Smooth muscle cell (in vitro differentiated cells): Measurements from ENCODE around the gene IRS2. TPM values are rescaled to one million over a fixed set of nuclear protein-coding genes. Genes with fewer than 3 reads are reported as not detected.

Experiments
- DNase-seq: peaks from one replicate; lab custom pipeline; 2025; ENCODE audit not compliant: unreplicated experiment; lab: John Stamatoyannopoulos, UW
- H2AFZ ChIP-seq: fragments of 200-600 bp; sonication (generic); 2 replicates; pipeline ENCODE4 v1.6.0; 2016; ENCODE audit warnings: antibody characterized with exemption, low read depth, mild to moderate bottlenecking
- H3F3A ChIP-seq: fragments of 200-600 bp; sonication (generic); 2 replicates; pipeline ENCODE4 v1.6.0; 2017; ENCODE audit warnings: antibody characterized with exemption, low read depth
- H3K27ac ChIP-seq: fragments of 200-600 bp; sonication (generic); 2 replicates; pipeline ENCODE4 v1.5.1; 2016; ENCODE audit warnings: low read depth, mild to moderate bottlenecking
- H3K27me3 ChIP-seq: fragments of 200-600 bp; sonication (generic); 2 replicates; pipeline ENCODE4 v1.6.1; 2016; ENCODE audit warnings: low read depth, mild to moderate bottlenecking
- H3K36me3 ChIP-seq: fragments of 200-600 bp; sonication (generic); 2 replicates; pipeline ENCODE4 v1.5.1; 2016; ENCODE audit warnings: low read depth
- H3K4me1 ChIP-seq: fragments of 200-600 bp; sonication (generic); 2 replicates; pipeline ENCODE4 v1.5.1; 2016; ENCODE audit warnings: low read depth
- H3K4me2 ChIP-seq: fragments of 200-600 bp; sonication (generic); 2 replicates; pipeline ENCODE4 v1.6.0; 2016; ENCODE audit warnings: mild to moderate bottlenecking
- H3K4me3 ChIP-seq: fragments of 200-600 bp; sonication (generic); 2 replicates; pipeline ENCODE4 v1.5.1; 2016; ENCODE audit warnings: mild to moderate bottlenecking
- H3K79me2 ChIP-seq: fragments of 200-600 bp; sonication (generic); 2 replicates; pipeline ENCODE4 v1.6.0; 2016; ENCODE audit warnings: low read depth, mild to moderate bottlenecking
- H3K9ac ChIP-seq: fragments of 200-600 bp; sonication (generic); 2 replicates; pipeline ENCODE4 v1.6.0; 2016; ENCODE audit warnings: low read depth
- H3K9me3 ChIP-seq: fragments of 200-600 bp; sonication (generic); replicated peaks from 2 replicates; pipeline ENCODE4 v1.5.1; 2016; ENCODE audit warnings: low read depth
- H4K20me1 ChIP-seq: fragments of 200-600 bp; sonication (generic); 2 replicates; pipeline ENCODE4 v1.6.0; 2016; ENCODE audit warnings: low read depth
- CTCF ChIP-seq: fragments of 200-600 bp; sonication (generic); IDR thresholded peaks from 2 replicates; pipeline ENCODE4 v1.5.1; 2017; ENCODE audit warnings: borderline replicate concordance, mild to moderate bottlenecking, antibody characterized with exemption; ENCODE audit not compliant: insufficient read depth, poor library complexity, severe bottlenecking
- WGBS: methylation state at CpG from one replicate; pipeline ENCODE4 v1.1.7; 2016; ENCODE audit warnings: low lambda C conversion rate; 5-methylcytosine and 5-hydroxymethylcytosine counted together
- polyA plus RNA-seq: library from polyadenylated mRNA; unstranded; fragments of >200 nt; fragmentation: Nextera tagmentation; extraction: Ambion mirVana; gene quantifications from 2 replicates; pipeline ENCODE4 v1.2.1, GENCODE V29; 2016
- total RNA-seq: library from RNA; depleted of rRNA; stranded (reverse); fragments of >200 nt; gene quantifications from 2 replicates; pipeline ENCODE4 v1.2.3, GENCODE V29; 2014

Gene IRS2
- total and polyA plus RNA-seq, 2 experiments from 2014 or later, result 0.90 to 1.7 TPM

DNA sequence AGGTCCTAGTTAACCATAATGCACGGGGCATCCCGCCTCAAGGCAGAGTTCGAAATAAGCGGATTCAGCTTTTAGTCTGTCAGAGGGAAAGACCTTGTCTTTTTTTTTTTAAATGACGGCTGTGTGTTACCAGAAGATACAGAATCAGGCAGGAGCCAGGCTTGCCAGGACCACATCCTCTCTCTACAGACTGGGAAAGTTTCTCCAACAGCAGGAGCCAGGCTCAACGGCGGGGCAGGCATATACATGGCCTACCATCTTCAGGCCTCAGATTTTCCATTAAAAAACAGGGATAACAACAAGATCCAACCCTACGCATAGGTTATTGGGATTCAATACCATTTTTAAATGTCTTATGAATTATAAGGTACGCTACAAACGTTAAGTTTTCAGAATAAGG lies 17.8 kb downstream of the IRS2 start:
- Histone ChIP-seq H3K4me1 (no peaks in the 10 kb centered on the region), H3K27me3 (no peaks in the 10 kb centered on the region), H3K9me3 (no peaks in the 10 kb centered on the region), H3K9ac (no peak overlapping the region), H3F3A (no peaks in the 10 kb centered on the region), H3K4me3 (no peak overlapping the region), H3K36me3 (no peaks in the 10 kb centered on the region), H4K20me1 (no peaks in the 10 kb centered on the region), H3K27ac (no peak overlapping the region), H2AFZ (no peak overlapping the region), H3K79me2 (no peaks in the 10 kb centered on the region), H3K4me2 (no peak overlapping the region)
- TF ChIP-seq CTCF, result no peak
- 98% methylated on average over 10 of the region's 10 CpGs for WGBS
- no peak for DNase-seq

DNA sequence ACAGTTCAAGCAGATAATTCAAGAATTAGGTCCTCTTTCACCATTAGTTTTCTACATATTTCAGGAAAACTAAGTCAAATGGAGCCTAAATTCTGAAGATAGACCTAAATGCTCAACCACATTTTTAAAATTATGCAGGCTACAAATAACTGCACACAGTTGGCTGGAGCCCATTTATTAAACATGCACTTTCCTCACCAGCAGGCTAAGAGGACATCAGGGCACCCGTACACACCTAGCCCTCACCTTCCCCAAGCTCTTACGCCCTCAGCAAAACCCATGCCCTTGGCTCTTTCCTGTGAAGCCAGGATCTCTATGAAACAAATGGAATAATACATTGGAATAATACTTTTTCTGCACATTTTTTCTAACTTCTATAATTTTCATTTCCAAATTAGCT lies 18.2 kb downstream of the IRS2 start:
- TF ChIP-seq CTCF, result no peak
- Histone ChIP-seq H2AFZ (no peak overlapping the region), H3K4me2 (no peak overlapping the region), H3K4me3 (no peak overlapping the region), H3K36me3 (no peaks in the 10 kb centered on the region), H3K4me1 (no peaks in the 10 kb centered on the region), H3K27me3 (no peaks in the 10 kb centered on the region), H3K9me3 (no peaks in the 10 kb centered on the region), H3K79me2 (no peaks in the 10 kb centered on the region), H4K20me1 (no peaks in the 10 kb centered on the region), H3K9ac (no peak overlapping the region), H3F3A (no peaks in the 10 kb centered on the region), H3K27ac (no peak overlapping the region)
- 100% methylated on average over 2 of the region's 2 CpGs for WGBS
- DNase-seq, result no peak

- no peak for DNase-seq
- H3K27me3 ChIP-seq, result no peaks in the 10 kb centered on the region
- H2AFZ ChIP-seq, result no peak overlapping the region
- H3K4me1 ChIP-seq, result no peaks in the 10 kb centered on the region
- H3K9ac ChIP-seq, result no peak overlapping the region
- no peaks in the 10 kb centered on the region for H4K20me1 ChIP-seq
- WGBS, result 73% methylated on average over 5 of the region's 5 CpGs
- H3K4me3 ChIP-seq, result no peak overlapping the region
- no peaks in the 10 kb centered on the region for H3F3A ChIP-seq
- H3K4me2 ChIP-seq, result no peak overlapping the region
- TF ChIP-seq CTCF, result no peak
- no peaks in the 10 kb centered on the region for H3K79me2 ChIP-seq
- no peaks in the 10 kb centered on the region for H3K9me3 ChIP-seq
- H3K36me3 ChIP-seq, result no peaks in the 10 kb centered on the region
- H3K27ac ChIP-seq, result no peak overlapping the region
Observed at GRCh38 chr13:109767023-109767422, 19.4 kb downstream of the IRS2 start.

- WGBS, result 73% methylated on average over 10 of the region's 10 CpGs
- no peaks in the 10 kb centered on the region for H3K79me2 ChIP-seq
- H3K36me3 ChIP-seq, result no peaks in the 10 kb centered on the region
- H3K9me3 ChIP-seq, result no peaks in the 10 kb centered on the region
- no peak overlapping the region for H3K4me3 ChIP-seq
- DNase-seq, result no peak
- no peak overlapping the region for H3K27ac ChIP-seq
- H3K4me2 ChIP-seq, result no peak overlapping the region
- no peak for TF ChIP-seq CTCF
- H4K20me1 ChIP-seq, result no peaks in the 10 kb centered on the region
- H3K9ac ChIP-seq, result no peak overlapping the region
- no peak overlapping the region for H2AFZ ChIP-seq
- H3K27me3 ChIP-seq, result no peaks in the 10 kb centered on the region
- H3F3A ChIP-seq, result no peaks in the 10 kb centered on the region
- no peaks in the 10 kb centered on the region for H3K4me1 ChIP-seq
Observed at GRCh38 chr13:109764470-109765291, 21.7 kb downstream of the IRS2 start.
